ENCODE measurements around the gene SORCS2.

SORCS2 gene

GRCh38 chr4:7194251-7195140 lies 2.2 kb downstream of the SORCS2 start:
- TF ChIP-seq CTCF (IDR thresholded peaks at IDR 0.05; ENCODE audit: low read depth, low read length): peak; percentile 51
- H3K4me3 ChIP-seq (replicated peaks in 1 of 2; ENCODE audit: low read depth in 2 of 2, low read length in 2 of 2): no peak overlapping the region
- peak in 1 of 2 donors; percentile 25 for DNase-seq (ENCODE audit: low read depth in 2 of 2)

GRCh38 chr4:7195141-7195515 lies 2.8 kb downstream of the SORCS2 start:
- no peak for DNase-seq (ENCODE audit: low read depth in 2 of 2)
- H3K4me3 ChIP-seq (replicated peaks in 1 of 2; ENCODE audit: low read depth in 2 of 2, low read length in 2 of 2): no peak overlapping the region
- no peak for TF ChIP-seq CTCF (IDR thresholded peaks at IDR 0.05; ENCODE audit: low read depth, low read length)

- H3K4me3 ChIP-seq (replicated peaks in 1 of 2; ENCODE audit: low read depth in 2 of 2, low read length in 2 of 2): no peak overlapping the region
- peak in 1 of 2 donors; percentile 34 for DNase-seq (ENCODE audit: low read depth in 2 of 2)
- TF ChIP-seq CTCF (IDR thresholded peaks at IDR 0.05; ENCODE audit: low read depth, low read length): no peak
Measured at GRCh38 chr4:7195546-7196287, 3.4 kb downstream of the SORCS2 start.

- TF ChIP-seq CTCF (IDR thresholded peaks at IDR 0.05; ENCODE audit: low read depth, low read length): no peak
- no peak for DNase-seq (ENCODE audit: low read depth in 2 of 2)
- H3K4me3 ChIP-seq (replicated peaks in 1 of 2; ENCODE audit: low read depth in 2 of 2, low read length in 2 of 2): no peak overlapping the region
Measured at GRCh38 chr4:7196288-7196651, 3.9 kb downstream of the SORCS2 start.

- no peak for TF ChIP-seq CTCF (IDR thresholded peaks at IDR 0.05; ENCODE audit: low read depth, low read length)
- DNase-seq (ENCODE audit: low read depth in 2 of 2): no peak
- H3K4me3 ChIP-seq (replicated peaks in 1 of 2; ENCODE audit: low read depth in 2 of 2, low read length in 2 of 2): no peak overlapping the region
Measured at GRCh38 chr4:7196736-7197135, 4.4 kb downstream of the SORCS2 start.

- H3K4me3 ChIP-seq (replicated peaks in 1 of 2; ENCODE audit: low read depth in 2 of 2, low read length in 2 of 2): no peak overlapping the region
- DNase-seq (ENCODE audit: low read depth in 2 of 2): no peak
- no peak for TF ChIP-seq CTCF (IDR thresholded peaks at IDR 0.05; ENCODE audit: low read depth, low read length)
Measured at GRCh38 chr4:7197910-7198309, 5.6 kb downstream of the SORCS2 start.
